Activated T-cell treated with anti-CD3 and anti-CD28 coated beads, Interleukin-2, amount 50 U/mL, for 24 hours (primary cell): Measurements from ENCODE around the gene CNKSR3.

Experiments used
- DNase-seq: peaks from one replicate; pipeline ENCODE4 v3.0.0-alpha.2; 2020
- H3K27ac Mint-ChIP-seq: 2 replicates; pipeline ENCODE4 v1.8.0; 2020; ENCODE audit warnings: mild to moderate bottlenecking, mixed read lengths
- H3K27me3 Mint-ChIP-seq: 2 replicates; pipeline ENCODE4 v1.8.0; 2020; ENCODE audit warnings: mixed read lengths
- H3K36me3 Mint-ChIP-seq: 2 replicates; pipeline ENCODE4 v1.8.0; 2020; ENCODE audit warnings: low read depth, mixed read lengths
- H3K4me1 Mint-ChIP-seq: 2 replicates; pipeline ENCODE4 v1.8.0; 2020; ENCODE audit warnings: low read depth, mixed read lengths
- H3K4me3 Mint-ChIP-seq: 2 replicates; pipeline ENCODE4 v1.8.0; 2020; ENCODE audit warnings: mild to moderate bottlenecking, moderate library complexity, mixed read lengths
- H3K9me3 Mint-ChIP-seq: 2 replicates; pipeline ENCODE4 v1.8.0; 2020; ENCODE audit warnings: mixed read lengths

Gene CNKSR3

GRCh38 chr6:154427446-154427845, 83.0 kb downstream of the CNKSR3 start:
- H3K4me3 Mint-ChIP-seq, result no peak overlapping the region
- H3K36me3 Mint-ChIP-seq, result no peaks in the 10 kb centered on the region
- H3K4me1 Mint-ChIP-seq, result no peaks in the 10 kb centered on the region
- no peaks in the 10 kb centered on the region for H3K9me3 Mint-ChIP-seq
- H3K27me3 Mint-ChIP-seq, result no peaks in the 10 kb centered on the region
- no peak for DNase-seq
- H3K27ac Mint-ChIP-seq, result no peak overlapping the region

- Mint-ChIP-seq H3K4me3 (no peak overlapping the region), H3K9me3 (no peaks in the 10 kb centered on the region), H3K27me3 (no peaks in the 10 kb centered on the region), H3K4me1 (no peaks in the 10 kb centered on the region), H3K27ac (no peak overlapping the region), H3K36me3 (no peaks in the 10 kb centered on the region)
- DNase-seq, result no peak
These were observed 83.5 kb downstream of the CNKSR3 start for GRCh38 chr6:154426997-154427396.

- H3K36me3 Mint-ChIP-seq, result no peaks in the 10 kb centered on the region
- H3K27ac Mint-ChIP-seq, result no peak overlapping the region
- no peak overlapping the region for H3K4me3 Mint-ChIP-seq
- H3K9me3 Mint-ChIP-seq, result no peaks in the 10 kb centered on the region
- DNase-seq, result no peak
- no peaks in the 10 kb centered on the region for H3K4me1 Mint-ChIP-seq
- H3K27me3 Mint-ChIP-seq, result no peaks in the 10 kb centered on the region
These were observed 85.5 kb downstream of the CNKSR3 start for GRCh38 chr6:154425034-154425433.

GRCh38 chr6:154414021-154414813, 96.3 kb downstream of the CNKSR3 start:
- peaks cover 10% of the 10 kb centered on the region for H3K4me1 Mint-ChIP-seq
- no peak for DNase-seq
- no peak overlapping the region for H3K27ac Mint-ChIP-seq
- H3K36me3 Mint-ChIP-seq, result no peaks in the 10 kb centered on the region
- H3K9me3 Mint-ChIP-seq, result no peaks in the 10 kb centered on the region
- H3K4me3 Mint-ChIP-seq, result no peak overlapping the region
- peaks cover 14% of the 10 kb centered on the region for H3K27me3 Mint-ChIP-seq

GRCh38 chr6:154412106-154412820, 98.2 kb downstream of the CNKSR3 start:
- Mint-ChIP-seq H3K9me3 (no peaks in the 10 kb centered on the region), H3K27ac (no peak overlapping the region), H3K4me1 (peaks cover 10% of the 10 kb centered on the region), H3K36me3 (no peaks in the 10 kb centered on the region), H3K4me3 (no peak overlapping the region), H3K27me3 (peaks cover 12% of the 10 kb centered on the region)
- DNase-seq, result no peak

GRCh38 chr6:154411076-154411475, 99.4 kb downstream of the CNKSR3 start:
- peaks cover 17% of the 10 kb centered on the region for H3K27me3 Mint-ChIP-seq
- no peak for DNase-seq
- H3K27ac Mint-ChIP-seq, result peak overlapping the region; percentile 57
- H3K9me3 Mint-ChIP-seq, result no peaks in the 10 kb centered on the region
- H3K4me3 Mint-ChIP-seq, result no peak overlapping the region
- H3K4me1 Mint-ChIP-seq, result peaks cover 10% of the 10 kb centered on the region
- no peaks in the 10 kb centered on the region for H3K36me3 Mint-ChIP-seq

- H3K36me3 Mint-ChIP-seq, result no peaks in the 10 kb centered on the region
- H3K4me3 Mint-ChIP-seq, result no peak overlapping the region
- peaks cover 17% of the 10 kb centered on the region for H3K27me3 Mint-ChIP-seq
- DNase-seq, result no peak
- H3K4me1 Mint-ChIP-seq, result peaks cover 10% of the 10 kb centered on the region
- peak overlapping the region; percentile 57 for H3K27ac Mint-ChIP-seq
- H3K9me3 Mint-ChIP-seq, result no peaks in the 10 kb centered on the region
These were observed 99.8 kb downstream of the CNKSR3 start for GRCh38 chr6:154410619-154411072.

GRCh38 chr6:154408891-154409500, 101.5 kb downstream of the CNKSR3 start:
- Mint-ChIP-seq H3K36me3 (no peaks in the 10 kb centered on the region), H3K4me1 (peaks cover 16% of the 10 kb centered on the region), H3K27ac (no peak overlapping the region), H3K4me3 (no peak overlapping the region), H3K9me3 (no peaks in the 10 kb centered on the region), H3K27me3 (peaks cover 13% of the 10 kb centered on the region)
- no peak for DNase-seq

GRCh38 chr6:154407440-154407839, 103.0 kb downstream of the CNKSR3 start:
- no peak overlapping the region for H3K27ac Mint-ChIP-seq
- no peak overlapping the region for H3K4me3 Mint-ChIP-seq
- no peak for DNase-seq
- peaks cover 18% of the 10 kb centered on the region for H3K4me1 Mint-ChIP-seq
- no peaks in the 10 kb centered on the region for H3K36me3 Mint-ChIP-seq
- peaks cover 12% of the 10 kb centered on the region for H3K27me3 Mint-ChIP-seq
- no peaks in the 10 kb centered on the region for H3K9me3 Mint-ChIP-seq

GRCh38 chr6:154406869-154407268, 103.6 kb downstream of the CNKSR3 start:
- no peak for DNase-seq
- Mint-ChIP-seq H3K4me1 (peaks cover 18% of the 10 kb centered on the region), H3K27ac (no peak overlapping the region), H3K9me3 (no peaks in the 10 kb centered on the region), H3K27me3 (peaks cover 8% of the 10 kb centered on the region), H3K4me3 (no peak overlapping the region), H3K36me3 (no peaks in the 10 kb centered on the region)

- Mint-ChIP-seq H3K4me1 (peaks cover 18% of the 10 kb centered on the region), H3K27me3 (peaks cover 8% of the 10 kb centered on the region), H3K9me3 (no peaks in the 10 kb centered on the region), H3K27ac (no peak overlapping the region), H3K4me3 (no peak overlapping the region), H3K36me3 (no peaks in the 10 kb centered on the region)
- DNase-seq, result no peak
These were observed 104.2 kb downstream of the CNKSR3 start for GRCh38 chr6:154406301-154406700.

- Mint-ChIP-seq H3K27ac (no peak overlapping the region), H3K4me3 (no peak overlapping the region), H3K4me1 (peaks cover 8% of the 10 kb centered on the region), H3K27me3 (peaks cover 4% of the 10 kb centered on the region), H3K36me3 (no peaks in the 10 kb centered on the region), H3K9me3 (no peaks in the 10 kb centered on the region)
- DNase-seq, result no peak
These were observed 105.6 kb downstream of the CNKSR3 start for GRCh38 chr6:154404791-154405400.

GRCh38 chr6:154403788-154404187, 106.7 kb downstream of the CNKSR3 start:
- Mint-ChIP-seq H3K9me3 (no peaks in the 10 kb centered on the region), H3K4me3 (no peak overlapping the region), H3K27ac (no peak overlapping the region), H3K4me1 (peaks cover 8% of the 10 kb centered on the region), H3K36me3 (no peaks in the 10 kb centered on the region), H3K27me3 (peaks cover 4% of the 10 kb centered on the region)
- DNase-seq, result no peak

- Mint-ChIP-seq H3K9me3 (no peaks in the 10 kb centered on the region), H3K27ac (no peak overlapping the region), H3K36me3 (no peaks in the 10 kb centered on the region), H3K27me3 (peaks cover 4% of the 10 kb centered on the region), H3K4me1 (peaks cover 8% of the 10 kb centered on the region), H3K4me3 (no peak overlapping the region)
- no peak for DNase-seq
These were observed 108.3 kb downstream of the CNKSR3 start for GRCh38 chr6:154402081-154402780.
